OCI-LY7 (cell line): ENCODE data around the gene KDM1B.

Experiments used
- CTCF ChIP-seq: fragments of 200-600 bp; sonication (generic); conservative IDR thresholded peaks from 2 replicates; pipeline ENCODE4 v1.5.1; 2014; ENCODE audit warnings: mild to moderate bottlenecking, antibody characterized with exemption, low read length, moderate library complexity, mixed read lengths
- EZH2phosphoT487 ChIP-seq: fragments of 200-600 bp; sonication (generic); IDR thresholded peaks from 2 replicates; pipeline ENCODE4 v1.6.1; 2018; ENCODE audit warnings: low read depth, borderline replicate concordance, mild to moderate bottlenecking, mixed run types, antibody characterized with exemption, low read length, moderate library complexity, mixed read lengths

GRCh38 chr6:18249271-18249670 is 94.0 kb downstream of the KDM1B start:
- TF ChIP-seq CTCF = no peak
- TF ChIP-seq EZH2phosphoT487 = no peak
